SK-N-SH treated with all-trans-retinoic acid at 6 μM for 48 hours (cell line): ENCODE data around the gene MANBA.

Experiments
- ATAC-seq: fragments of 200-7000 bp; cut with Tn5 transposase; 3 replicates; pipeline ENCODE4 v1.9.1; 2020; ENCODE audit warnings: mild to moderate bottlenecking, moderate library complexity
- BACH2 ChIP-seq: fragments of 250-450 bp; sonication (Bioruptor Pico); IDR thresholded peaks from 2 replicates; pipeline ENCODE4 v1.9.0; 2021; ENCODE audit warnings: mild to moderate bottlenecking, borderline replicate concordance
- CREB5 ChIP-seq: fragments of 250-450 bp; sonication (Bioruptor Pico); IDR thresholded peaks from 2 replicates; pipeline ENCODE4 v1.5.1; 2020; ENCODE audit warnings: low read depth, mild to moderate bottlenecking, moderate library complexity
- CSDC2 ChIP-seq: fragments of 250-450 bp; sonication (Bioruptor Pico); IDR thresholded peaks from 2 replicates; pipeline ENCODE4 v1.5.0; 2020; ENCODE audit warnings: mild to moderate bottlenecking, moderate library complexity
- CSRNP3 ChIP-seq: fragments of 250-450 bp; sonication (Bioruptor Pico); IDR thresholded peaks from 2 replicates; pipeline ENCODE4 v1.5.1; 2021; ENCODE audit warnings: mild to moderate bottlenecking, moderate library complexity
- ESRRG ChIP-seq: fragments of 250-450 bp; sonication (Bioruptor Pico); IDR thresholded peaks from 2 replicates; pipeline ENCODE4 v1.6.1; 2021; ENCODE audit warnings: mild to moderate bottlenecking
- GLIS3 ChIP-seq: fragments of 250-450 bp; sonication (Bioruptor Pico); IDR thresholded peaks from 2 replicates; pipeline ENCODE4 v1.5.0; 2020; ENCODE audit warnings: mild to moderate bottlenecking, moderate library complexity
- ISL1 ChIP-seq: fragments of 250-450 bp; sonication (Bioruptor Pico); IDR thresholded peaks from 2 replicates; pipeline ENCODE4 v2.1.2; 2022; ENCODE audit warnings: mild to moderate bottlenecking, moderate library complexity
- OSR1 ChIP-seq: fragments of 250-450 bp; sonication (Bioruptor Pico); IDR thresholded peaks from 2 replicates; pipeline ENCODE4 v1.8.0; 2022; ENCODE audit warnings: moderate library complexity, mild to moderate bottlenecking, inconsistent platforms
- PATZ1 ChIP-seq: fragments of 250-450 bp; sonication (Bioruptor Pico); IDR thresholded peaks from 2 replicates; pipeline ENCODE4 v1.8.0; 2020; ENCODE audit warnings: mild to moderate bottlenecking, moderate library complexity, borderline replicate concordance
- POU6F1 ChIP-seq: fragments of 250-450 bp; sonication (Bioruptor Pico); IDR thresholded peaks from 2 replicates; pipeline ENCODE4 v1.8.0; 2021; ENCODE audit warnings: low read depth, mild to moderate bottlenecking, moderate library complexity, borderline replicate concordance
- PPARA ChIP-seq: fragments of 250-450 bp; sonication (Bioruptor Pico); IDR thresholded peaks from 2 replicates; pipeline ENCODE4 v1.5.0; 2020; ENCODE audit warnings: mild to moderate bottlenecking, borderline replicate concordance
- RARB ChIP-seq: fragments of 250-450 bp; sonication (Bioruptor Pico); IDR thresholded peaks from 2 replicates; pipeline ENCODE4 v1.8.0; 2021; ENCODE audit warnings: mild to moderate bottlenecking, moderate library complexity
- SNAI2 ChIP-seq: fragments of 250-450 bp; sonication (Bioruptor Pico); IDR thresholded peaks from 2 replicates; pipeline ENCODE4 v1.5.0; 2020; ENCODE audit warnings: mild to moderate bottlenecking, moderate library complexity
- TCF4 ChIP-seq: fragments of 250-450 bp; sonication (Bioruptor Pico); IDR thresholded peaks from 2 replicates; pipeline ENCODE4 v1.8.0; 2021; ENCODE audit warnings: mild to moderate bottlenecking, moderate library complexity, borderline replicate concordance
- TOX ChIP-seq: fragments of 250-450 bp; sonication (Bioruptor Pico); IDR thresholded peaks from 2 replicates; pipeline ENCODE4 v1.8.0; 2021; ENCODE audit warnings: mild to moderate bottlenecking, moderate library complexity, borderline replicate concordance
- TSHZ2 ChIP-seq: fragments of 250-450 bp; sonication (Bioruptor Pico); IDR thresholded peaks from 2 replicates; pipeline ENCODE4 v1.5.0; 2020; ENCODE audit warnings: mild to moderate bottlenecking, moderate library complexity
- ZFP3 ChIP-seq: fragments of 250-450 bp; sonication (Bioruptor Pico); IDR thresholded peaks from 2 replicates; pipeline ENCODE4 v1.5.0; 2020; ENCODE audit warnings: mild to moderate bottlenecking, moderate library complexity
- ZFP30 ChIP-seq: fragments of 450-650 bp; formaldehyde crosslinking; IDR thresholded peaks from 2 replicates; pipeline ENCODE4 v1.5.0; 2022; ENCODE audit warnings: mild to moderate bottlenecking, moderate library complexity
- ZNF8 ChIP-seq: fragments of 450-650 bp; formaldehyde crosslinking; IDR thresholded peaks from 2 replicates; pipeline ENCODE4 v1.5.0; 2020; ENCODE audit warnings: mild to moderate bottlenecking, moderate library complexity

Gene MANBA

GRCh38 chr4:102601586-102602227, 159.1 kb downstream of the MANBA start:
- TF ChIP-seq OSR1 (CRISPR knock-in tag) (no peak), TSHZ2 (CRISPR knock-in tag) (no peak), ZFP30 (CRISPR knock-in tag) (no peak), TCF4 (CRISPR knock-in tag) (no peak), PPARA (CRISPR knock-in tag) (no peak), ISL1 (no peak), SNAI2 (CRISPR knock-in tag) (no peak)
- TF ChIP-seq, all 23 proteins: peak for 0
- ATAC-seq: no peak

GRCh38 chr4:102600689-102601088, 160.1 kb downstream of the MANBA start:
- TF ChIP-seq CSRNP3 (CRISPR knock-in tag) (no peak), SNAI2 (CRISPR knock-in tag) (no peak), TCF4 (CRISPR knock-in tag) (no peak), POU6F1 (CRISPR knock-in tag) (no peak), ZNF8 (CRISPR knock-in tag) (no peak), ISL1 (no peak), CSDC2 (CRISPR knock-in tag) (no peak), ESRRG (CRISPR knock-in tag) (no peak), TOX (CRISPR knock-in tag) (no peak), ZFP30 (CRISPR knock-in tag) (no peak), PATZ1 (CRISPR knock-in tag) (no peak)

GRCh38 chr4:102599886-102600285, 160.9 kb downstream of the MANBA start:
- no peak for TF ChIP-seq GLIS3 (CRISPR knock-in tag)
- TF ChIP-seq PPARA (CRISPR knock-in tag): no peak
- TF ChIP-seq CSDC2 (CRISPR knock-in tag): no peak
- no peak for TF ChIP-seq CREB5 (CRISPR knock-in tag)
- ATAC-seq: no peak

More at GRCh38 chr4:102600689-102601088, 160.1 kb downstream of the MANBA start:
- ATAC-seq: no peak

- ATAC-seq: no peak
- TF ChIP-seq ZFP3 (CRISPR knock-in tag) (no peak), PATZ1 (CRISPR knock-in tag) (no peak), PPARA (CRISPR knock-in tag) (no peak), OSR1 (CRISPR knock-in tag) (no peak), RARB (CRISPR knock-in tag) (no peak), TSHZ2 (CRISPR knock-in tag) (no peak), ZNF8 (CRISPR knock-in tag) (no peak), GLIS3 (CRISPR knock-in tag) (no peak), BACH2 (CRISPR knock-in tag) (no peak), ISL1 (no peak), ESRRG (CRISPR knock-in tag) (no peak)
Observed at GRCh38 chr4:102599455-102599854, 161.3 kb downstream of the MANBA start.
